ENCODE results near the gene RORB. TPM values are rescaled to one million over a fixed set of nuclear protein-coding genes. Genes with fewer than 3 reads are reported as not detected.

RORB gene
- 1 to 10 TPM in 8 of 9 donors, under 1 TPM in 1; 0.28 to 8.8 (median 4.7) TPM for total RNA-seq
- polyA plus RNA-seq = 1 to 10 TPM; 1.7 to 2.5 (median 2.0) TPM
- long read RNA-seq, donor 1 = 0 reads
- long read RNA-seq, donor 2 = 0 reads
- long read RNA-seq, donor 3 = 0 reads
- long read RNA-seq, donor 4 = 0 reads
- long read RNA-seq, donor 5, full-length matches to known transcripts = 2 of 2 reads
- long read RNA-seq, donor 5, partial matches to known transcripts = 0 of 2 reads
- long read RNA-seq, donor 5, other reads (novel, unspliced or antisense) = 0 of 2 reads
- long read RNA-seq, donor 6, partial matches to known transcripts = 2 of 2 reads
- long read RNA-seq, donor 6, other reads (novel, unspliced or antisense) = 0 of 2 reads
- long read RNA-seq, donor 7 = 0 reads
- long read RNA-seq, donor 8 = 0 reads
- long read RNA-seq, donor 9 = 0 reads
- long read RNA-seq, donor 10 = 0 reads

GRCh38 chr9:74496819-74497747 lies at the start of gene RORB:
Gene RORB (plus strand): TSS chr9:74497335. CDS start chr9:74497977, 642 bp downstream.
- intact Hi-C loops (cut with DNase I) = no loop called here
- Histone ChIP-seq H3K4me1 (replicated peaks in 1 of 2) (peaks cover 0 to 28% of the 10 kb centered on the region in 2 donors), H3K4me3 (peak within 1 kb of the TSS in 3 of 4 donors; percentile 53 to 78 (median 55)), H3K36me3 (replicated peaks in 1 of 2) (no peaks in the 10 kb centered on the region), H3K27ac (peak within 1 kb of the TSS in 4 of 5 donors; percentile 24 to 70 (median 50)), H3K9me3 (replicated peaks in 1 of 3) (no peaks in the 10 kb centered on the region), H3K27me3 (peaks cover 3% of the 10 kb centered on the region)
- 1 to 2% (median 1%) methylated on average over 26 to 50 of the region's 50 CpGs for WGBS, 4 donors
- DNase-seq = peak; percentile 70 to 90 (median 81)
- TF ChIP-seq CTCF (IDR thresholded peaks at IDR 0.05) (peak in 1 of 6 experiments; percentile 0), POLR2A (IDR thresholded peaks at IDR 0.05) (peak; percentile 63 to 65)

GRCh38 chr9:74447451-74448193 lies 49.5 kb upstream of the RORB start:
- TF ChIP-seq CTCF (IDR thresholded peaks at IDR 0.05) (no peak), POLR2A (IDR thresholded peaks at IDR 0.05) (no peak)
- intact Hi-C loops (cut with DNase I) = no loop called here
- 65 to 87% (median 83%) methylated on average over 2 of the region's 2 CpGs for WGBS, 4 donors
- Histone ChIP-seq H3K4me3 (no peak overlapping the region), H3K27ac (no peak overlapping the region), H3K9me3 (replicated peaks in 1 of 3) (no peaks in the 10 kb centered on the region), H3K4me1 (replicated peaks in 1 of 2) (no peaks in the 10 kb centered on the region), H3K27me3 (no peaks in the 10 kb centered on the region), H3K36me3 (replicated peaks in 1 of 2) (no peaks in the 10 kb centered on the region)
- no peak for DNase-seq

- H3K9me3 ChIP-seq (replicated peaks in 1 of 3) = no peaks in the 10 kb centered on the region
- intact Hi-C loops (cut with DNase I) = no loop called here
- DNase-seq = no peak
- no peaks in the 10 kb centered on the region for H3K36me3 ChIP-seq (replicated peaks in 1 of 2)
- H3K4me1 ChIP-seq (replicated peaks in 1 of 2) = no peaks in the 10 kb centered on the region
- TF ChIP-seq CTCF (IDR thresholded peaks at IDR 0.05) (no peak), POLR2A (IDR thresholded peaks at IDR 0.05) (no peak)
- 72 to 89% (median 86%) methylated on average over 2 of the region's 2 CpGs for WGBS, 4 donors
- no peak overlapping the region for H3K27ac ChIP-seq
- H3K4me3 ChIP-seq = no peak overlapping the region
- no peaks in the 10 kb centered on the region for H3K27me3 ChIP-seq
These were observed 48.1 kb upstream of the RORB start for GRCh38 chr9:74449060-74449459.

All from adrenal gland (tissue), 19 donors.